Measurements from ENCODE around the gene SPN.
"Not testable (repeated sequence)": the region's sequence is repeated elsewhere in the genome, so short reads cannot be mapped to it uniquely, and the experiment has no call there.

GRCh38 chr16:29625114-29625513 is 37.9 kb upstream of the SPN start:
- TF ChIP-seq, protein P1, sequence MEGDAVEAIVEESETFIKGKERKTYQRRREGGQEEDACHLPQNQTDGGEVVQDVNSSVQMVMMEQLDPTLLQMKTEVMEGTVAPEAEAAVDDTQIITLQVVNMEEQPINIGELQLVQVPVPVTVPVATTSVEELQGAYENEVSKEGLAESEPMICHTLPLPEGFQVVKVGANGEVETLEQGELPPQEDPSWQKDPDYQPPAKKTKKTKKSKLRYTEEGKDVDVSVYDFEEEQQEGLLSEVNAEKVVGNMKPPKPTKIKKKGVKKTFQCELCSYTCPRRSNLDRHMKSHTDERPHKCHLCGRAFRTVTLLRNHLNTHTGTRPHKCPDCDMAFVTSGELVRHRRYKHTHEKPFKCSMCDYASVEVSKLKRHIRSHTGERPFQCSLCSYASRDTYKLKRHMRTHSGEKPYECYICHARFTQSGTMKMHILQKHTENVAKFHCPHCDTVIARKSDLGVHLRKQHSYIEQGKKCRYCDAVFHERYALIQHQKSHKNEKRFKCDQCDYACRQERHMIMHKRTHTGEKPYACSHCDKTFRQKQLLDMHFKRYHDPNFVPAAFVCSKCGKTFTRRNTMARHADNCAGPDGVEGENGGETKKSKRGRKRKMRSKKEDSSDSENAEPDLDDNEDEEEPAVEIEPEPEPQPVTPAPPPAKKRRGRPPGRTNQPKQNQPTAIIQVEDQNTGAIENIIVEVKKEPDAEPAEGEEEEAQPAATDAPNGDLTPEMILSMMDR (IDR thresholded peaks at IDR 0.05): not testable (repeated sequence)
- not testable (repeated sequence) for TF ChIP-seq POLR2A (IDR thresholded peaks at IDR 0.05)
